Astrocyte (in vitro differentiated cells and primary cell): ENCODE results near the gene MAP2.

Source experiments
- CTCF ChIP-seq: IDR thresholded peaks from 2 replicates; pipeline ENCODE4 v1.5.1; 2011; ENCODE audit warnings: low read depth, mild to moderate bottlenecking, inconsistent platforms, low read length, moderate library complexity; ENCODE audit not compliant: insufficient read depth
- EZH2 ChIP-seq: IDR thresholded peaks from 2 replicates; pipeline ENCODE4 v1.6.1; 2012; ENCODE audit warnings: mild to moderate bottlenecking, low read length, inconsistent platforms; ENCODE audit not compliant: insufficient read depth

- TF ChIP-seq CTCF (peak; percentile 34), EZH2 (no peak)
Measured at GRCh38 chr2:209423562-209424198, at the start of gene MAP2.
